ENCODE results near the gene ASB10. TPM values are rescaled to one million over a fixed set of nuclear protein-coding genes. Genes with fewer than 3 reads are reported as not detected.

The ASB10 gene
- total RNA-seq, 3 donors from 2014 or later (not counting 1 experiment from before 2014, with no cell fraction given): not detected

DNA sequence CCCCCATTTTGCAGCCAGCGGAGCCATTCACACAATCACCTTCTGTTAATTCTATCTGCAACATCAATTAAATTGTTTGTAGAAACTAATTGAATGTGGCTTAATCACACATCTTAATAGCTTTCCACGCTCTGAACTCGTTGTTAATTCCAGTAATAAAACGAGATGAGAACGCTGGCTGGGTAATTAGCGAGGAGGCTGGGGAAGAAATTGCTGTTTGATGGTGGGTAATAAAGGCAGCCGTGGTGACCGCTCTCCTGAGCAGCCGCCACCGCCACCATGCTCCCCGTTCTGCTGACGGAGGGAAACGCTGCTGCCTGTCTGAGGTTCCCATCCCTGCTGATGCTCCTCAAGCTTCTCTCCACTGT, 55.8 kb downstream of the ASB10 start:
- no peak for DNase-seq
- TF ChIP-seq, protein P1, sequence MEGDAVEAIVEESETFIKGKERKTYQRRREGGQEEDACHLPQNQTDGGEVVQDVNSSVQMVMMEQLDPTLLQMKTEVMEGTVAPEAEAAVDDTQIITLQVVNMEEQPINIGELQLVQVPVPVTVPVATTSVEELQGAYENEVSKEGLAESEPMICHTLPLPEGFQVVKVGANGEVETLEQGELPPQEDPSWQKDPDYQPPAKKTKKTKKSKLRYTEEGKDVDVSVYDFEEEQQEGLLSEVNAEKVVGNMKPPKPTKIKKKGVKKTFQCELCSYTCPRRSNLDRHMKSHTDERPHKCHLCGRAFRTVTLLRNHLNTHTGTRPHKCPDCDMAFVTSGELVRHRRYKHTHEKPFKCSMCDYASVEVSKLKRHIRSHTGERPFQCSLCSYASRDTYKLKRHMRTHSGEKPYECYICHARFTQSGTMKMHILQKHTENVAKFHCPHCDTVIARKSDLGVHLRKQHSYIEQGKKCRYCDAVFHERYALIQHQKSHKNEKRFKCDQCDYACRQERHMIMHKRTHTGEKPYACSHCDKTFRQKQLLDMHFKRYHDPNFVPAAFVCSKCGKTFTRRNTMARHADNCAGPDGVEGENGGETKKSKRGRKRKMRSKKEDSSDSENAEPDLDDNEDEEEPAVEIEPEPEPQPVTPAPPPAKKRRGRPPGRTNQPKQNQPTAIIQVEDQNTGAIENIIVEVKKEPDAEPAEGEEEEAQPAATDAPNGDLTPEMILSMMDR (IDR thresholded peaks at IDR 0.05): no peak
- no peaks in the 10 kb centered on the region for H3K36me3 Mint-ChIP-seq
- H3K27ac ChIP-seq (ENCODE audit: low read length): no peak overlapping the region
- peaks cover 9% of the 10 kb centered on the region for H3K36me3 ChIP-seq (ENCODE audit: control insufficient read depth, insufficient read depth, low read length)
- no peaks in the 10 kb centered on the region for H3K27me3 Mint-ChIP-seq (ENCODE audit: low read depth in 2 of 2)
- no peaks in the 10 kb centered on the region for H3K9me3 ChIP-seq (ENCODE audit: control insufficient read depth, insufficient read depth, low read length)
- no peak overlapping the region for H3K27ac Mint-ChIP-seq
- H3K4me3 ChIP-seq (ENCODE audit: low read length): no peak overlapping the region
- H3K4me3 Mint-ChIP-seq: no peak overlapping the region
- no peaks in the 10 kb centered on the region for H3K9me3 Mint-ChIP-seq
- 100% methylated on average over 12 of the region's 13 CpGs for WGBS (ENCODE audit: insufficient coverage)
- H3K4me1 ChIP-seq (ENCODE audit: control insufficient read depth, insufficient read depth, low read length): no peaks in the 10 kb centered on the region
- H3K4me1 Mint-ChIP-seq: no peaks in the 10 kb centered on the region
- intact Hi-C loops (cut with micrococcal nuclease): no loop called here
- ATAC-seq: no peak
- H3K27me3 ChIP-seq (ENCODE audit: control insufficient read depth, insufficient read depth, low read length): no peaks in the 10 kb centered on the region

- H3K4me3 Mint-ChIP-seq: no peak overlapping the region
- Histone ChIP-seq H3K4me3 (ENCODE audit: low read length) (no peak overlapping the region), H3K4me1 (ENCODE audit: control insufficient read depth, insufficient read depth, low read length) (no peaks in the 10 kb centered on the region), H3K27ac (ENCODE audit: low read length) (no peak overlapping the region), H3K36me3 (ENCODE audit: control insufficient read depth, insufficient read depth, low read length) (peaks cover 9% of the 10 kb centered on the region), H3K9me3 (ENCODE audit: control insufficient read depth, insufficient read depth, low read length) (no peaks in the 10 kb centered on the region), H3K27me3 (ENCODE audit: control insufficient read depth, insufficient read depth, low read length) (no peaks in the 10 kb centered on the region)
- DNase-seq (no peak), ATAC-seq (no peak)
- H3K36me3 Mint-ChIP-seq: no peaks in the 10 kb centered on the region
- no peaks in the 10 kb centered on the region for H3K9me3 Mint-ChIP-seq
- H3K27ac Mint-ChIP-seq: no peak overlapping the region
- H3K27me3 Mint-ChIP-seq (ENCODE audit: low read depth in 2 of 2): no peaks in the 10 kb centered on the region
- TF ChIP-seq, protein P1 (IDR thresholded peaks at IDR 0.05): no peak
- intact Hi-C loops (cut with micrococcal nuclease): no loop called here
- no peaks in the 10 kb centered on the region for H3K4me1 Mint-ChIP-seq
- 93% methylated on average over 17 of the region's 17 CpGs for WGBS (ENCODE audit: insufficient coverage)
Observed at GRCh38 chr7:151130741-151131157, 56.3 kb downstream of the ASB10 start.

GRCh38 chr7:151129960-151130591, 57.0 kb downstream of the ASB10 start:
- Histone ChIP-seq H3K4me3 (ENCODE audit: low read length) (no peak overlapping the region), H3K36me3 (ENCODE audit: control insufficient read depth, insufficient read depth, low read length) (peaks cover 9% of the 10 kb centered on the region), H3K27me3 (ENCODE audit: control insufficient read depth, insufficient read depth, low read length) (no peaks in the 10 kb centered on the region), H3K4me1 (ENCODE audit: control insufficient read depth, insufficient read depth, low read length) (no peaks in the 10 kb centered on the region), H3K27ac (ENCODE audit: low read length) (no peak overlapping the region), H3K9me3 (ENCODE audit: control insufficient read depth, insufficient read depth, low read length) (no peaks in the 10 kb centered on the region)
- no peak for DNase-seq
- H3K4me3 Mint-ChIP-seq: no peak overlapping the region
- 90% methylated on average over 9 of the region's 9 CpGs for WGBS (ENCODE audit: insufficient coverage)
- H3K4me1 Mint-ChIP-seq: no peaks in the 10 kb centered on the region
- intact Hi-C loops (cut with micrococcal nuclease): no loop called here
- no peaks in the 10 kb centered on the region for H3K36me3 Mint-ChIP-seq
- no peaks in the 10 kb centered on the region for H3K9me3 Mint-ChIP-seq
- no peak for ATAC-seq
- TF ChIP-seq, protein P1 (IDR thresholded peaks at IDR 0.05): no peak
- H3K27ac Mint-ChIP-seq: no peak overlapping the region
- H3K27me3 Mint-ChIP-seq (ENCODE audit: low read depth in 2 of 2): no peaks in the 10 kb centered on the region

Data from natural killer cell (primary cell).